Neural progenitor cell (in vitro differentiated cells): ENCODE measurements around the gene ZNF652.

Experiments used
- EZH2 ChIP-seq: fragments of 200-600 bp; sonication (generic); IDR thresholded peaks from 2 replicates; pipeline ENCODE4 v1.6.1; 2017; ENCODE audit warnings: antibody characterized with exemption, mild to moderate bottlenecking, moderate library complexity
- EZH2phosphoT487 ChIP-seq: fragments of 200-600 bp; sonication (generic); IDR thresholded peaks from 2 replicates; pipeline ENCODE4 v1.6.1; 2017; ENCODE audit warnings: antibody characterized with exemption
- TF ChIP-seq, protein P1 (sequence below): fragments of 200-600 bp; sonication (generic); IDR thresholded peaks from 2 replicates; pipeline ENCODE4 v1.5.1; 2017; ENCODE audit warnings: antibody characterized with exemption, mild to moderate bottlenecking

DNA sequence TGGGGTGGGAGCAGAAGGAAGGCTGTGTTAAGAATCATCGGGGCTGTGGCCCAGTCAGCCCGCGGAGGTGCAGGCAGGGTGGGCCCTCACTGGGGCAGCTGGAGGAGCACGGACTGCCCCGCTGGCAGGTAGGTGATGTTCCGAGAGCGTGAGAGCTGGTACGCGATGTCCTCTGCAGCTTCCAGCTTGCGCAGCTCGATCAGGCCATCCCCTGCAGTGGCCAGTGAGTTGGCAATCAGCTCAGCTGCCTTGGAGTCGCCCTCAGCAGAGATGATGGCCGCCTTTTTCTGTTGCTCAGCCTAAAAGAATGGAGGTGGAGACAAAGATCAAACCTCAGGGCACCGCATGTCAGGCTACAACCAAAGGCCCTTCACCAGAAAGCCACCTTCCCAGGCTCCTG is 42.9 kb upstream of the ZNF652 start:
- TF ChIP-seq, protein P1, sequence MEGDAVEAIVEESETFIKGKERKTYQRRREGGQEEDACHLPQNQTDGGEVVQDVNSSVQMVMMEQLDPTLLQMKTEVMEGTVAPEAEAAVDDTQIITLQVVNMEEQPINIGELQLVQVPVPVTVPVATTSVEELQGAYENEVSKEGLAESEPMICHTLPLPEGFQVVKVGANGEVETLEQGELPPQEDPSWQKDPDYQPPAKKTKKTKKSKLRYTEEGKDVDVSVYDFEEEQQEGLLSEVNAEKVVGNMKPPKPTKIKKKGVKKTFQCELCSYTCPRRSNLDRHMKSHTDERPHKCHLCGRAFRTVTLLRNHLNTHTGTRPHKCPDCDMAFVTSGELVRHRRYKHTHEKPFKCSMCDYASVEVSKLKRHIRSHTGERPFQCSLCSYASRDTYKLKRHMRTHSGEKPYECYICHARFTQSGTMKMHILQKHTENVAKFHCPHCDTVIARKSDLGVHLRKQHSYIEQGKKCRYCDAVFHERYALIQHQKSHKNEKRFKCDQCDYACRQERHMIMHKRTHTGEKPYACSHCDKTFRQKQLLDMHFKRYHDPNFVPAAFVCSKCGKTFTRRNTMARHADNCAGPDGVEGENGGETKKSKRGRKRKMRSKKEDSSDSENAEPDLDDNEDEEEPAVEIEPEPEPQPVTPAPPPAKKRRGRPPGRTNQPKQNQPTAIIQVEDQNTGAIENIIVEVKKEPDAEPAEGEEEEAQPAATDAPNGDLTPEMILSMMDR = no peak
- TF ChIP-seq EZH2 (no peak), EZH2phosphoT487 (no peak)
